Bronchial epithelial cell (primary cell): Measurements from ENCODE around the gene KIRREL1. TPM values are rescaled to one million over a fixed set of nuclear protein-coding genes. Genes with fewer than 3 reads are reported as not detected.

Experiments
- DNase-seq: peaks from one replicate; pipeline ENCODE4 v3.0.0-alpha.2; 2010; ENCODE audit warnings: low read depth
- FAIRE-seq: peaks from 2 replicates; lab custom pipeline; 2011; peaks lifted over from hg19 to GRCh38; lab: Jason Lieb, UNC
- H3K27me3 ChIP-seq: 2 replicates; pipeline ENCODE4 v1.5.1; 2011; ENCODE audit warnings: low read length; ENCODE audit not compliant: control insufficient read depth, insufficient read depth
- H3K36me3 ChIP-seq: 2 replicates; pipeline ENCODE4 v1.5.1; 2011; ENCODE audit warnings: low read length; ENCODE audit not compliant: control insufficient read depth, insufficient read depth
- H3K4me3 ChIP-seq: 2 replicates; pipeline ENCODE4 v1.5.1; 2011; ENCODE audit warnings: mild to moderate bottlenecking, low read depth, low read length, control low read depth
- CTCF ChIP-seq: IDR thresholded peaks from 2 replicates; pipeline ENCODE4 v1.5.1; 2011; ENCODE audit warnings: mild to moderate bottlenecking, moderate library complexity, low read length, control low read depth, inconsistent platforms; ENCODE audit not compliant: insufficient read depth, severe bottlenecking
- total RNA-seq: library from RNA; depleted of rRNA; stranded (reverse); fragments of >200 nt; gene quantifications from 2 replicates; pipeline ENCODE4 v1.2.1, GENCODE V29; 2014

KIRREL1 gene
- total RNA-seq, 1 donor from 2014 or later: 24.2 TPM

- Histone ChIP-seq H3K4me3 (no peak overlapping the region), H3K36me3 (no peaks in the 10 kb centered on the region), H3K27me3 (peaks cover 4% of the 10 kb centered on the region)
- TF ChIP-seq CTCF: no peak
- no peak for DNase-seq
- no peak for FAIRE-seq
These were observed 32.7 kb upstream of the KIRREL1 start for GRCh38 chr1:157960773-157961172.

DNA sequence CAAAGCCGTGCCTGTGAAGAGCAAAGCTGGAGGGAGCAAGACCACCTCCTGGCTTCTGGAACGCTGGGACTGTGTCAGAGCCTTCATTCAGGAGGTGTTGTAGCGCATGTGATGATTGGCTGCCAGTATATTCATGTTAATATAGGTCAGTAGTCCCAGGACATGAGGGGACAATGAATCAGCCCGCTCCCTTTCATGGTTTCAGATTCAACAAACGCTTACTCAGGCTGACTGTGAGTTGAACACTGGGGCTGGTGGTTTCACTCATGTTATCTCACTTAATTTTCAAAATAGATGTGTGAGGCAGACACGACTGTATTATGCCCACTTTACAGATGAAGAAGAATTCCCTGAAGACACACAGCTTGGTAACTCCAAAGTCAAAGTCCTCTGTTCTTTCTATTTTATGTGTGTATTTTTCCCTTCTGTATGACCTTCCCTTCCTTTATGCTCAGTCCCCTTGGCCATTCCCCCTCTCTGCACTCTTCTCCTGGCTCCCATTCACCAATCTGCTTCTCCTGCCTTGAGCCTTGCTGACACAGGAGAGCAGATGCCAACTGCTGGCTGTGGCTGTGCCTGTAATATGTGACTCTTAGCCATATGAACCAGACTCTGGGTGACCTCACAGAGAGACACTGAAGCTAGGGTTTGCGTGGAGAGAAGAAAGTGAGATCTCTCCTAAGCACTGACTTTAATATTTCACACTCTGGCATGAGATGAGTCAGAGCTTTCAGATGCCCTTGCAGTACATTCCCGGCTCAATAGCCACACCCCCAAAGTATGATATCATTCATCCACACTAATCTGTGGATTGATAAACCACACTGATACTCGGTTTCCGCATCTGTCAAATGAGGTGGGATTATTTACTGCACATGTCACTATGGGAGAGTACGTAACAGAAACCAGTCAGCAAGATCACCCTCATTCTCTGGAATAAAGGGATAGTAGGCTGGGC is 31.4 kb upstream of the KIRREL1 start:
- TF ChIP-seq CTCF: no peak
- H3K27me3 ChIP-seq: peaks cover 1% of the 10 kb centered on the region
- peak; percentile 18 for FAIRE-seq
- DNase-seq: peak; percentile 88
- H3K4me3 ChIP-seq: no peak overlapping the region
- no peaks in the 10 kb centered on the region for H3K36me3 ChIP-seq

GRCh38 chr1:157963713-157964112 is 29.7 kb upstream of the KIRREL1 start:
- no peaks in the 10 kb centered on the region for H3K36me3 ChIP-seq
- no peaks in the 10 kb centered on the region for H3K27me3 ChIP-seq
- TF ChIP-seq CTCF: peak; percentile 80
- H3K4me3 ChIP-seq: no peak overlapping the region
- FAIRE-seq (no peak), DNase-seq (peak; percentile 45)

DNA sequence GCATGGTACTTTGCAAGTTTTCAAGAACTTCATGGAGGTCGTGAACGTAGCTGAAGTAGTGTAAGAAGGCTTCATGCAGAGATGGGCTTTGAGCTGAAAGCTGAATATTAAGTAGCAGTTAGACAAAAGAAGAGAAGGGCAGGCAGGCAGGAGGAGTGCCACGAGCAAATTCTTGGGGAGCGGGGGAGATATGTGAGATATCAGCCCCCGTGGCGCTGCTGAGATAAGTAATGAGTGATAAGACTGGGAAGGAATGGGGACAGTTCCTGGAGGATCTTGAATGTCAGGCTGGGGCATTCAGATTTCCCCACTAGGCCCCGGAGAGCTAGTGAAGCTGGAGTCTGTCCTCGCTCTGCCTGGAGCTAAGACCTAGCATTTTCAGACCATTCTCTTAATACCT is 27.9 kb upstream of the KIRREL1 start:
- DNase-seq (no peak), FAIRE-seq (no peak)
- H3K27me3 ChIP-seq: no peaks in the 10 kb centered on the region
- H3K36me3 ChIP-seq: no peaks in the 10 kb centered on the region
- no peak overlapping the region for H3K4me3 ChIP-seq
- no peak for TF ChIP-seq CTCF

GRCh38 chr1:157966031-157966537 is 27.4 kb upstream of the KIRREL1 start:
- TF ChIP-seq CTCF: no peak

GRCh38 chr1:157967205-157967604 is 26.2 kb upstream of the KIRREL1 start:
- no peak for FAIRE-seq

More at GRCh38 chr1:157966031-157966537, 27.4 kb upstream of the KIRREL1 start:
- no peak for FAIRE-seq
- no peak overlapping the region for H3K4me3 ChIP-seq
- H3K36me3 ChIP-seq: no peaks in the 10 kb centered on the region
- H3K27me3 ChIP-seq: no peaks in the 10 kb centered on the region
- DNase-seq: no peak

More at GRCh38 chr1:157967205-157967604, 26.2 kb upstream of the KIRREL1 start:
- no peak overlapping the region for H3K4me3 ChIP-seq
- TF ChIP-seq CTCF: no peak
- H3K36me3 ChIP-seq: no peaks in the 10 kb centered on the region
- H3K27me3 ChIP-seq: no peaks in the 10 kb centered on the region
- no peak for DNase-seq
